Measurements from ENCODE around the gene CCDC102A. TPM values are rescaled to one million over a fixed set of nuclear protein-coding genes. Genes with fewer than 3 reads are reported as not detected.

CCDC102A gene
- total and polyA plus RNA-seq, 10 of the 15 experiments (the other 5 are each of a cell fraction or from before 2014, with no cell fraction given): 0.03 to 5.9 (median 2.4) TPM

GRCh38 chr16:57481421-57481820 lies 55.0 kb downstream of the CCDC102A start:
- BruUV-seq (replicated peaks): no TSS peak
- intact Hi-C loops (cut with micrococcal nuclease; ENCODE audit: unreplicated experiment): no loop called here
- Histone ChIP-seq H3K27me3 (replicated peaks in 1 of 2; ENCODE audit: control insufficient read depth in 2 of 2, insufficient read depth in 2 of 2, low read length in 1 of 2) (peaks cover 0 to 2% of the 10 kb centered on the region in 2 experiments; a peak in 1 of 4 replicates), H3K4me2 (ENCODE audit: control insufficient read depth, insufficient read depth) (no peak overlapping the region), H2AFZ (ENCODE audit: control insufficient read depth, low read depth, low read length) (no peak overlapping the region), H3K9me3 (replicated peaks; ENCODE audit: control insufficient read depth, insufficient read depth, low read length) (no peaks in the 10 kb centered on the region), H4K20me1 (ENCODE audit: control insufficient read depth, insufficient read depth) (no peaks in the 10 kb centered on the region), H3K9ac (ENCODE audit: control insufficient read depth, insufficient read depth, low read length) (no peak overlapping the region), H3K27ac (ENCODE audit: control insufficient read depth, insufficient read depth) (no peak overlapping the region), H3K36me3 (ENCODE audit: control insufficient read depth in 2 of 2, insufficient read depth in 2 of 2, low read length in 1 of 2) (no peaks in the 10 kb centered on the region), H3K79me2 (ENCODE audit: control insufficient read depth, insufficient read depth, low read length) (no peaks in the 10 kb centered on the region), H3K4me1 (ENCODE audit: control insufficient read depth, insufficient read depth, low read length) (peaks cover 12% of the 10 kb centered on the region; the same call in 1 of the 2 replicates), H3K4me3 (no peak overlapping the region)
- SMC1A ChIA-PET (ENCODE audit: uncharacterized antibody, unreplicated experiment): interaction anchor here (0.6 to 1.2 kb wide), 2 partner anchors 39 to 163 kb away, joined by 3 read pairs; no protein-coding TSS in a partner anchor
- DNase-seq (ENCODE audit: low read depth, low spot score) (no peak), ATAC-seq (no peak), FAIRE-seq (no peak)
- in situ Hi-C loops (cut with MboI): no loop called here
- 41% methylated on average over 4 of the region's 4 CpGs for WGBS (ENCODE audit: insufficient coverage, insufficient replicate concordance, low lambda C conversion rate, missing lambda C conversion rate)
- RAD21 ChIA-PET (ENCODE audit: unreplicated experiment): interaction anchor here (0.6 to 0.9 kb wide), 2 partner anchors 8 to 381 kb away, joined by 3 to 4 read pairs; no protein-coding TSS in a partner anchor
- TF ChIP-seq CREB1 (IDR thresholded peaks at IDR 0.05; ENCODE audit: low read depth): no peak
- TF ChIP-seq ZBTB40 (IDR thresholded peaks at IDR 0.05; ENCODE audit: borderline replicate concordance): no peak
- TF ChIP-seq TARDBP (IDR thresholded peaks at IDR 0.05; ENCODE audit: borderline replicate concordance): no peak
- TF ChIP-seq MEF2B (IDR thresholded peaks at IDR 0.05; ENCODE audit: partially characterized antibody, poor library complexity, severe bottlenecking): no peak
- no peak for TF ChIP-seq YBX1 (IDR thresholded peaks at IDR 0.05)
- TF ChIP-seq HDAC2 (IDR thresholded peaks at IDR 0.05): no peak
- no peak for TF ChIP-seq TCF12 (IDR thresholded peaks at IDR 0.05; ENCODE audit: low read depth, low read length)
- TF ChIP-seq SPI1 (IDR thresholded peaks at IDR 0.05; ENCODE audit: borderline replicate concordance, insufficient read depth, low read depth, low read length): no peak
- no peak for TF ChIP-seq WRNIP1 (IDR thresholded peaks at IDR 0.05; ENCODE audit: borderline replicate concordance, low read depth, low read length)
- no peak for TF ChIP-seq ZNF217 (IDR thresholded peaks at IDR 0.05)
- no peak for TF ChIP-seq MXI1 (IDR thresholded peaks at IDR 0.05; ENCODE audit: low read depth, low read length)
- no peak for TF ChIP-seq FOXM1 (IDR thresholded peaks at IDR 0.05; ENCODE audit: low read depth, low read length)
- TF ChIP-seq MLLT1 (IDR thresholded peaks at IDR 0.05): no peak
- TF ChIP-seq SMC3 (IDR thresholded peaks at IDR 0.05; ENCODE audit: borderline replicate concordance, low read length): no peak
- CTCF ChIA-PET: interaction anchor here (1.4 kb wide), 1 partner anchor 64 kb away, joined by 3 read pairs; no protein-coding TSS in a partner anchor
- POLR2A ChIA-PET: no interaction called here

Measured in GM12878 (cell line).